Stimulated activated CD4-positive, alpha-beta T cell treated with anti-CD3 and anti-CD28 coated beads, Interleukin-1b, Interleukin-23, amount 100 ng/mL, for 1 hour (primary cell): Measurements from ENCODE around the gene CCDC102A.
"Not testable (repeated sequence)": the region's sequence is repeated elsewhere in the genome, so short reads cannot be mapped to it uniquely, and the experiment has no call there.

Source experiments
- DNase-seq, 2 donors: peaks; one replicate each; pipeline ENCODE4 v3.0.0-alpha.2; 2020; ENCODE audit warnings: low read depth in 2 of 2

The CCDC102A gene

DNA sequence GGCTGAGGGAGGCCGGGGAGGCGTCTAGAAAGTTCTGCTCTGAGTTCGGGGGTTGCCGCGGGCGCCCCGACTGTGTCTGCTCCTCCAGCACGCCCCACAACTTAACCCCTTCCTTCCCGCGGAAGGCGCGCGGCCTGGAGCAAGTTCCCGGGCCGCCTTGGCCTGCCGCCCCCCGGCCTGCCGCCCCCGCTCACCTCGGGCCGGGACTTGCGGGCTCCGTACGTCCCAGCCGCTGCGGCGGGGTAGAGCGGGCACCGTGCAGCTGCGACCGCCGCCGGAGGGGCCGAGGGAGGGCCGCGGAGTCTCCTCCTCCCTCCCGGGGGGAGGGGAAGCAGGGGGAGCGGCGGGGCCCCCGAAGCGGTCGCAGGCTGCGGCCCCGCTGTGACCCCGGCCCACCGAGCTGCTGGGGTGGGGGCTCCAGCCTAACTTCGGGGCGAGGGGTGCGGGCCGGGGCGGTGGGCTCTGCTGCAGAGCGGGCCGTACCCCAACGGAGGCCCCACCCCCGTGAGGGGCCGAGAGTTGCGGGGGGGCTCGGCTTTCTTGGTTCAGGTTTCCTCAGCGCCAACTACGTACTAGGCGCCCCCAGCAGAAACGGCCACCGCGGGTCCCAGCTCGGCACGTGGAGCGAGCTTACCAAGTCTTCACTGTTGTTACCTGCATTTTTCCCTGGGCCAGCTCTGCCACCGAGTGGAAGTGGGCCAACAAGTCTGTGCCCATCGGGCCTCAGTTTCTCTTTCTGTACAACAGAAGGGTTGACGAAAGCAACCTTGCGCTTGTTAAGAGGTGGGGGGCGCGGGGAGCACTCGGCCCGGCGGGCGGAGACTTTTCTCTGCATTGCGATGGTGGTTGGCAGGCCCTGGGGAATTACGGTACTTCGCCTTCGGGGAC is at the start of gene CCDC102A:
TSS of gene CCDC102A (minus strand) at position 266 of the 888 bp plus-strand sequence. CDS start 7,394 bp downstream, outside the sequence.
- DNase-seq, result no peak

DNA sequence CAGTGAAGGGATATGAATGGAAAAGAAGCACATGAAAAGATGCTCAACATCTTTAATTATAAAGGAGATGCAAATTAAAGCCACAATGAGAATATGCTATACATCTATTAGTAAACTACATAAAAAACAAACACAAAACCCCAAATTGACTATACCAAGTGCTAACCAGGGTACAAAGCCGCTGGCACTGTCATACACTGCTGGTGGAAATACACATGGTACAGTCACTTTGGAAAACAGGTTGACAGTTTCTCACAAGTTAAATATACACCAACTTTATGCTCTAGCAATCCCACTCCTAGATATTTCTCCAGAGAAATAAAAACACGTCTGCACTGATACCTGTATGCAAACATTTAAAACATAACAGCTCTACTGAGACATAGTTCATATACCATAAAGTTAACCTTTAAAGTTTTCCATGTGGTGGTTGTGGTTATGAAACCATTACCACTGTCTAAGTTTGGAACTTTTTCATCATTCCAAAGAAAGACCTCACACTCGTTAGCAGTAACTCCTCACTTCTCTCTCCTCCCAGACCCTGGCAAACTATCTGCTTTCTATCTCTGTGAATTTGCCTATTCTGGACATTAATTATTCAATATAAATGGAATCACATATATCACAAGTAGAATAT is 48.8 kb upstream of the CCDC102A start:
- no peak for DNase-seq

- no peak for DNase-seq
These were observed 42.9 kb upstream of the CCDC102A start for GRCh38 chr16:57579361-57579665.

- no peak for DNase-seq
These were observed 42.4 kb upstream of the CCDC102A start for GRCh38 chr16:57578521-57579360.

DNA sequence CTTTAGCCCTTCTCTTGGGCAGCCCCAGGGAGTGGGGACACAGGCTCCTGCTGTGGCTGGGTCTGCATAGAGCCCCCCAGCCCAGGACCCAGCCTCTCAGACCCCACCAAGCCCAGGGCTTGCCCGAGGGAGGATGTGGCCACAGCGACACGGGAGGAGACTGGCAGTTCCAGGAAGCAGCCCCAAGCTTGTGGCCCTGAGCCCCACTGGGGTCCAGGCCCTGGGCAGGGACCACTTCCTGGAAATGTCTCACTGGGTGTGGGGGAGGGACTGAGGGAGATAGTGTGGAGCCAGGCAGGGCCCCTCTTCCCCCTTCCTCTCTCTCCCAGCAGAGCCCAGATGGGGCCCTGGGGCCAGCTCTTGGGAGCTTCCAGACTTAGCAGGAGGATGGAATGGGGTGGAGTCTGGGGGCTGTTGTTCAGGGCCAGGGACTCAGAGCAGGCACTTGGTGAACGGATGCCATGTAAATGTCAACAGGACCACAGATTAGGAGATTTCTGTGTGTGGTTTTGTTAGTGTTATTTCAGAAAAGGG is 41.4 kb upstream of the CCDC102A start:
- no peak for DNase-seq

- DNase-seq, result no peak
These were observed 40.8 kb upstream of the CCDC102A start for GRCh38 chr16:57577214-57577613.

DNA sequence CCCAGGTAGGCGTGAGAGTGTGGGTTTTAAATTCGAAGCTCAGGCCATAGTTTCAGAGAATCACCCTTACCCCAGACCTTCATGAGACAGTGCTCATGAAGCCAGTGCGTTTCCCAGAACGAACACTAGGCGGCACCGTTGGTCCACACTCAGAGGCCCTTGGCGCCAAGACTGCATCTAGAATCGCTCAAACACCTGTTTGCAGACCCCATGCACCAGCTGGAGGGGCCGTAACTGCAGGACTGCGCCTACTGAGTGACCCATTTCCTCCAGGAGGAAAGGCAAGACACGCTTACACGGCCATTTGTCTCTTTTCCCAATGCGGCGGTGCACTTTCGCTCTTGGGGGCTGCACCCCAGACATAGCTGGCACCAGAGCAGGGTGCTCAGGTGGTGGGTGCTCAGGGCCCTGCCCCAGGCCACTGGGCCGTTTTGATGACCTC is 40.1 kb upstream of the CCDC102A start:
- DNase-seq, result peak; percentile 56 to 79

GRCh38 chr16:57575468-57576277 is 39.3 kb upstream of the CCDC102A start:
- DNase-seq, result no peak

DNA sequence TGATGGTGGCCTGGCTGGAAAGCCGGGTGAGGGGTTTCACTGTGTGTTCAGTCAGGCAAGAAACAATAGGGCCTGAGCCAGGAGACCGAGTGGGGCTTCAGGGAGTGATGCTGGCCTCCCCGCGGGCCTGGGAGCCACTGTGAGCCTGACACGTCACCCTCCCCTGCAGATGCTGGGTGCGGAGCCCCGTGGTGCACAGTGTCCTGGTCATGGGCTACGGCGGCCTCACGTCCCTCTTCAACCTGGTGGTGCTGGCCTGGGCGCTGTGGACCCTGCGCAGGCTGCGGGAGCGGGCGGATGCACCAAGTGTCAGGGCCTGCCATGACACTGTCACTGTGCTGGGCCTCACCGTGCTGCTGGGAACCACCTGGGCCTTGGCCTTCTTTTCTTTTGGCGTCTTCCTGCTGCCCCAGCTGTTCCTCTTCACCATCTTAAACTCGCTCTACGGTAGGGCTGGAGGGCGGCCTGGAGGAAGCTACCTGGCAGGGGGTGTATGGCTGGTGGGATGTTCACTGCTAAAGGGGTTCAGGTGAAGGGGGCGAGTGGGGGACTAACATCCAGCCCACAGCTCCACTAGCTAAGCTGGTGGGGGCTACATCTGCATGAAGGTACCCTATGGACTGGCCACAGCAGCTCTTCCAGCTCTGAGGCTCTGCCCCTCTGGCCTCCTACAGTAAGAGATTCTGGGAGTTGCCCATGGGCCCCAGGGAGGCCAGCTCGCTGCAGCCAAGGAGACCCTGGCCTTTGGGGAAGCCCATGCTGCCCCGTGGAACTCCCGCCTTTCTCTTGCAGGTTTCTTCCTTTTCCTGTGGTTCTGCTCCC is 38.5 kb upstream of the CCDC102A start:
- no peak for DNase-seq

GRCh38 chr16:57574086-57574485 is 37.7 kb upstream of the CCDC102A start:
- no peak for DNase-seq

DNA sequence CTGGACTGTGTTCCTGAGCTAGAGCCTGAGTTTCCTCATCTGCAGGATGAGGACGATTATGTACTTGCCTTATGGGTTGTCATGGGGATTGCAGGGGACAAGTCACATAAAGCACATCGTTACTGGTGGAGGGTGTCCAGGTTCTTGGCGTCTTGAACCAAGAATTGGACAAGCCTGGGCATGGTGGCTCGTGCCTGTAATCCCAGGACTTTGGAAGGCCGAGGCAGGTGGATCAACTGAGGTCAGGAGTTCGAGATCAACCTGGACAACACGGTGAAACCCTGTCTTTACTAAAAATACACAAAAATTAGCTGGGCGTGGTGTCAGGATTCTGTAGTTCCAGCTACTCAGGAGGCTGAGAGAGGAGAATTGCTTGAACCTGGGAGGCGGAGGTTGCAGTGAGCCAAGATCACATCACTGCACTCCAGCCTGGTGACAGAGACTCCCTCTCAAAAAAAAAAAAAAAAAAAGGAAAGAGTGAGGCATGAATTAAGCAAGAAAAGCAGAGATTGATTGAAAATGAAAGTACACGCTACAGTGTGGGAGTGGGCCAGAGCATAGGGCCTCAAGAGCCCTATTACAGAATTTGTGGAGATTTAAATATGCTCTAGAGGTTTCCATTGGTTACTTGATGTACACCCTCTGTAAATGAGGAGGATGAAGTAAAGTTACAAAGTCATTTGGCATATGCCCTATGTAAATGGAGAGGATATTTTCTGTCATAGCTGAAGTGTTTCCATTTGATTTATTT is 36.8 kb upstream of the CCDC102A start:
- no peak for DNase-seq

GRCh38 chr16:57571098-57571497 is 34.7 kb upstream of the CCDC102A start:
- no peak for DNase-seq

GRCh38 chr16:57570301-57571070 is 34.1 kb upstream of the CCDC102A start:
- DNase-seq, result no peak

DNA sequence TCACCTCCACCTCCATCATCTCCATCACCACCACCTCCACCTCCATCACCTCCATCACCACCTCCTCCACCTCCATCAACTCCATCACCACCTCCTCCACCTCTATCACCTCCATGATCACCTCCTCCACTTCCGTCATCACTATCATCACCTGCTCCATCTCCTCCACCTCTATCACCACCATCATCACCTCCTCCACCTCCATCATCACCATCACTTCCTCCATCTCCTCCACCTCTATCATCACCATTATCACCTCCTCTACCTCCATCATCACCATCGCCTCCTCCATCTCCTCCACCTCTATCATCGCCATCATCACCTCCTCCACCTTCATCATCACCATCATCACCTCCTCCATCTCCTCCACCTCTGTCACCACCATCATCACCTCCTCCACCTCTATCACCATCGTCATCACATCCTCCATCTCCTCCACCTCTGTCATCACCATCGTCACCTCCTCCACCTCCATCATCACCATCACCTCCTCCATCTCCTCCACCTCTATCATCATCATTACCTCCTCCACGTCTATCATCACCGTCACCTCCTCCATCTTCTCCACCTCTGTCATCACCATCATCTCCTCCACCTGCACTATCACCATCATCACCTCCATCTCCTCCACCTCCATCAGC is 33.1 kb upstream of the CCDC102A start:
- no peak for DNase-seq

DNA sequence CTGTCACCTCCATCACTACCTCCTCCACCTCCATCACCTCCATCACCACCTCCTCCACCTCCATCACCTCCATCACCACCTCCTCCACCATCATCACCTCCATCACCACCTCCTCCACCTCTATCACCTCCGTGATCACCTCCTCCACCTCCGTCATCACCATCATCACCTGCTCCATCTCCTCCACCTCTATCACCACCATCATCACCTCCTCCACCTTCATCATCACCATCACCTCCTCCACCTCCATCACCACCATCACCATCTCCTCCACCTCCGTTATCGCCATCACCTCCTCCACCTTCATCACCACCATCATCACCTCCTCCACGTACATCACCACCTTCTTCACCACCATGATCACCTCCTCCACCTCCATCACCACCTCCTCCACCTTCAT is 32.4 kb upstream of the CCDC102A start:
- DNase-seq, result not testable (repeated sequence)

DNA sequence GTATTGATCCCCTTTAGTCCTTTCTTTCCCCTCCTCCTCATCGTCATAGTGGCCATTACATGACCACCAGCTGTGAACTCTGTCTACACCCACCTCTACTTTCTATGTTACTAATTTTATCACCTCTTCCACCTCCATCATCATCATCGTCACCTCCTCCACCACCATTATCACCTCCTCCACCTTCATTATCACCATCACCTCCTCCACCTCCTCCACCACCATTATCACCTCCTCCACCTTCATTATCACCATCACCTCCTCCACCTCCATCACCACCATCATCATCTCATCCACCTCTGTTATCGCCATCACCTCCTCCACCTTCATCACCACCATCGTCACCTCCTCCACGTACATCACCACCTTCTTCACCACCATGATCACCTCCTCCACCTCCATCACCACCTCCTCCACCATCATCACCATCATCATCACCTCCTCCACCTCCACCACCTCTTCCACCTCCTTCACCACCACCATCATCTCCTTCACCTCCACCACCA is 31.9 kb upstream of the CCDC102A start:
- no peak for DNase-seq

DNA sequence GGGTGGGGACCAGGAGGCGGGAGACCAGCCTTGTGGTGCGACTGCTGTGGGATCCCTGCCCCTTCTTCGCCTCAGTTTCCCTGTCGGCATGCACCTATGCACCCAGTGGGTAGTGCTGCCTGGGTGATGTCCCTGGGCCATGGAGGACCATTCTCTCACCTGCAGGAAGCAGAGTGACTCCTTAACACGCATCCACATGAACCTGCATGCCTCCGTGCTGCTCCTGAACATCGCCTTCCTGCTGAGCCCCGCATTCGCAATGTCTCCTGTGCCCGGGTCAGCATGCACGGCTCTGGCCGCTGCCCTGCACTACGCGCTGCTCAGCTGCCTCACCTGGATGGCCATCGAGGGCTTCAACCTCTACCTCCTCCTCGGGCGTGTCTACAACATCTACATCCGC is 31.3 kb upstream of the CCDC102A start:
- DNase-seq, result no peak

DNA sequence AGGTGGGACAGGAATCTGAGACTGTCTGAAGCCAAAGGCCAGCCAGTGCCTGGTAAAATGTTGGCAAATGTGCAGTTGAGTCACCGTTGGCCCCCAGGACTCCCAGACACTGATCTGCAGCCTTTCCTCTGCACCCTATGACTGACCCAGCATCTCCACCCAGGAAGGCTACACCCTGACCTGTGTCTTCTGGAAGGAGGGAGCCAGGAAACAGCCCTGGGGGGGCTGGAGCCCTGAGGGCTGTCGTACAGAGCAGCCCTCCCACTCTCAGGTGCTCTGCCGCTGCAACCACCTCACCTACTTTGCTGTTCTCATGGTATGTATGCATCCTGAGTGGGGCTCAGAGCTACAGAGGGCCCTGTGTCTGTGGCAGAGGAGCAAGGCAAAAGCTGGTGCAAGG is 30.1 kb upstream of the CCDC102A start:
- DNase-seq, result no peak
